Right lobe of liver (tissue), 4 donors: Measurements from ENCODE around the gene COL19A1.

Source experiments
- POLR2A ChIP-seq: fragments of 450-650 bp; IDR thresholded peaks from one replicate; pipeline ENCODE4 v1.6.1; 2017; ENCODE audit warnings: antibody characterized with exemption, mild to moderate bottlenecking
- TF ChIP-seq, protein P1 (sequence below), 4 donors: fragments of 200-600 bp in 3 of 4; fragments of 450-650 bp in 1 of 4; IDR thresholded peaks; one replicate each; pipeline versions ENCODE4 v1.5.1 to v1.8.0; 2016 to 2022; ENCODE audit warnings: antibody characterized with exemption in 4 of 4, mild to moderate bottlenecking in 2 of 4
- donor health status: DM: no; HTN: no; CAD: no.
- donor health status: DM: no; HTN: no; CAD: no.
- donor health status: DM: no; HTN: yes; CAD: no.

DNA sequence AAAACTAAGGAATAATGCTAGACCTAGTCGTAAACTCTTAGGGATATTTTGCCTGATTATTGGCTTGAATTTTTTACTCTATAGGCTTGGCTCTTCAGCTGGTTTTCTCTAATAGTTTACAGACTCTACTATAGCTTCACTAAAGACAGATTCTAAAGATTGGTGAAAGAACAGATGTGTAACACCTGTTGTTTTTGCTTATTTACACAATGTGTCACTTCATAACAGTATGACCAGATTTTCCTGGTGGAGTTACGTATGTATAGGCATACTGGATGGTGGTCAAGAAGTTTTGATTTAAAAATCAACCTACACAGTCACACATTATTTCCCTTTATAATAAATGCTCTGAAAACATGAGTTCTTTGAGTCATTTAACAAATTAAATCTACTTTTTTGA, 4.8 kb downstream of the COL19A1 start:
- TF ChIP-seq, protein P1, sequence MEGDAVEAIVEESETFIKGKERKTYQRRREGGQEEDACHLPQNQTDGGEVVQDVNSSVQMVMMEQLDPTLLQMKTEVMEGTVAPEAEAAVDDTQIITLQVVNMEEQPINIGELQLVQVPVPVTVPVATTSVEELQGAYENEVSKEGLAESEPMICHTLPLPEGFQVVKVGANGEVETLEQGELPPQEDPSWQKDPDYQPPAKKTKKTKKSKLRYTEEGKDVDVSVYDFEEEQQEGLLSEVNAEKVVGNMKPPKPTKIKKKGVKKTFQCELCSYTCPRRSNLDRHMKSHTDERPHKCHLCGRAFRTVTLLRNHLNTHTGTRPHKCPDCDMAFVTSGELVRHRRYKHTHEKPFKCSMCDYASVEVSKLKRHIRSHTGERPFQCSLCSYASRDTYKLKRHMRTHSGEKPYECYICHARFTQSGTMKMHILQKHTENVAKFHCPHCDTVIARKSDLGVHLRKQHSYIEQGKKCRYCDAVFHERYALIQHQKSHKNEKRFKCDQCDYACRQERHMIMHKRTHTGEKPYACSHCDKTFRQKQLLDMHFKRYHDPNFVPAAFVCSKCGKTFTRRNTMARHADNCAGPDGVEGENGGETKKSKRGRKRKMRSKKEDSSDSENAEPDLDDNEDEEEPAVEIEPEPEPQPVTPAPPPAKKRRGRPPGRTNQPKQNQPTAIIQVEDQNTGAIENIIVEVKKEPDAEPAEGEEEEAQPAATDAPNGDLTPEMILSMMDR (IDR thresholded peaks at IDR 0.05): no peak
- TF ChIP-seq POLR2A: no peak
